A673 (cell line): ENCODE data around the gene RBMS1.

Experiments
- CTCF ChIP-seq: fragments of 300-800, 200-600 bp; sonication (generic); conservative IDR thresholded peaks from 2 replicates; pipeline ENCODE4 v1.5.1; 2017; ENCODE audit warnings: low read depth, mild to moderate bottlenecking, antibody characterized with exemption, low read length, moderate library complexity, mixed read lengths
- EZH2 ChIP-seq: fragments of 200-600 bp; sonication (generic); IDR thresholded peaks from 2 replicates; pipeline ENCODE4 v1.6.1; 2017; ENCODE audit warnings: borderline replicate concordance, low read depth, mild to moderate bottlenecking, mixed read lengths, antibody characterized with exemption, low read length; ENCODE audit not compliant: poor library complexity, severe bottlenecking

- TF ChIP-seq CTCF (no peak), EZH2 (no peak)
Observed at GRCh38 chr2:160300203-160300602, 193.4 kb downstream of the RBMS1 start.
